A673 (cell line): ENCODE data around the gene UFC1.

Source experiments
- CTCF ChIP-seq: fragments of 300-800, 200-600 bp; sonication (generic); conservative IDR thresholded peaks from 2 replicates; pipeline ENCODE4 v1.5.1; 2017; ENCODE audit warnings: low read depth, mild to moderate bottlenecking, antibody characterized with exemption, low read length, moderate library complexity, mixed read lengths
- EZH2 ChIP-seq: fragments of 200-600 bp; sonication (generic); IDR thresholded peaks from 2 replicates; pipeline ENCODE4 v1.6.1; 2017; ENCODE audit warnings: borderline replicate concordance, low read depth, mild to moderate bottlenecking, mixed read lengths, antibody characterized with exemption, low read length; ENCODE audit not compliant: poor library complexity, severe bottlenecking

GRCh38 chr1:161162052-161162451, 8.3 kb downstream of the UFC1 start:
- TF ChIP-seq CTCF (no peak), EZH2 (no peak)
